ENCODE data around the gene OTULIN. TPM values are rescaled to one million over a fixed set of nuclear protein-coding genes. Genes with fewer than 3 reads are reported as not detected.

Gene OTULIN
- total RNA-seq, 1 donor from 2014 or later: 28.1 TPM

- Histone ChIP-seq H3K36me3 (ENCODE audit: insufficient read depth, low read length) (no peaks in the 10 kb centered on the region), H3K27ac (ENCODE audit: low read depth, low read length) (no peak overlapping the region), H3K79me2 (ENCODE audit: insufficient read depth, low read length) (no peaks in the 10 kb centered on the region), H3K9me3 (ENCODE audit: insufficient read depth, low read depth, low read length) (no peaks in the 10 kb centered on the region), H3K4me2 (ENCODE audit: low read length) (no peak overlapping the region), H2AFZ (ENCODE audit: low read depth, low read length) (no peak overlapping the region), H3K4me1 (ENCODE audit: insufficient read depth, low read length) (no peaks in the 10 kb centered on the region), H4K20me1 (ENCODE audit: insufficient read depth, low read length) (no peaks in the 10 kb centered on the region), H3K4me3 (ENCODE audit: insufficient read depth, low read depth, low read length) (no peak overlapping the region), H3K27me3 (ENCODE audit: insufficient read depth, low read length) (peaks cover 4% of the 10 kb centered on the region), H3K9ac (ENCODE audit: low read length) (no peak overlapping the region)
- H3K27ac Mint-ChIP-seq (ENCODE audit: unreplicated experiment): no peak overlapping the region
- FAIRE-seq (no peak), DNase-seq (ENCODE audit: low read depth) (no peak)
- H3K36me3 Mint-ChIP-seq (ENCODE audit: low read depth, unreplicated experiment): peaks cover 2% of the 10 kb centered on the region
- H3K9me3 Mint-ChIP-seq (ENCODE audit: unreplicated experiment): no peaks in the 10 kb centered on the region
- no peak overlapping the region for H3K4me3 Mint-ChIP-seq (ENCODE audit: unreplicated experiment)
- peaks cover 4% of the 10 kb centered on the region for H3K4me1 Mint-ChIP-seq (ENCODE audit: low read depth, unreplicated experiment)
- TF ChIP-seq CTCF (IDR thresholded peaks at IDR 0.05; ENCODE audit: insufficient read depth, low read depth, low read length): no peak
- no peak for TF ChIP-seq EZH2 (IDR thresholded peaks at IDR 0.05; ENCODE audit: insufficient read depth, low read length)
- H3K27me3 Mint-ChIP-seq (ENCODE audit: low read depth, unreplicated experiment): peaks cover 9% of the 10 kb centered on the region
Measured at GRCh38 chr5:14644623-14645237, 19.8 kb upstream of the OTULIN start.

GRCh38 chr5:14650052-14650451, 14.5 kb upstream of the OTULIN start:
- Histone ChIP-seq H3K9me3 (ENCODE audit: insufficient read depth, low read depth, low read length) (no peaks in the 10 kb centered on the region), H3K27ac (ENCODE audit: low read depth, low read length) (no peak overlapping the region), H3K4me1 (ENCODE audit: insufficient read depth, low read length) (no peaks in the 10 kb centered on the region), H3K9ac (ENCODE audit: low read length) (no peak overlapping the region), H2AFZ (ENCODE audit: low read depth, low read length) (no peak overlapping the region), H3K27me3 (ENCODE audit: insufficient read depth, low read length) (peaks cover 6% of the 10 kb centered on the region), H3K4me2 (ENCODE audit: low read length) (no peak overlapping the region), H4K20me1 (ENCODE audit: insufficient read depth, low read length) (no peaks in the 10 kb centered on the region), H3K36me3 (ENCODE audit: insufficient read depth, low read length) (no peaks in the 10 kb centered on the region), H3K4me3 (ENCODE audit: insufficient read depth, low read depth, low read length) (no peak overlapping the region), H3K79me2 (ENCODE audit: insufficient read depth, low read length) (no peaks in the 10 kb centered on the region)
- DNase-seq (ENCODE audit: low read depth) (no peak), FAIRE-seq (no peak)
- H3K27me3 Mint-ChIP-seq (ENCODE audit: low read depth, unreplicated experiment): peaks cover 18% of the 10 kb centered on the region
- no peaks in the 10 kb centered on the region for H3K36me3 Mint-ChIP-seq (ENCODE audit: low read depth, unreplicated experiment)
- H3K4me3 Mint-ChIP-seq (ENCODE audit: unreplicated experiment): no peak overlapping the region
- TF ChIP-seq CTCF (IDR thresholded peaks at IDR 0.05; ENCODE audit: insufficient read depth, low read depth, low read length): no peak
- no peak for TF ChIP-seq EZH2 (IDR thresholded peaks at IDR 0.05; ENCODE audit: insufficient read depth, low read length)
- peaks cover 4% of the 10 kb centered on the region for H3K4me1 Mint-ChIP-seq (ENCODE audit: low read depth, unreplicated experiment)
- H3K27ac Mint-ChIP-seq (ENCODE audit: unreplicated experiment): no peak overlapping the region
- no peaks in the 10 kb centered on the region for H3K9me3 Mint-ChIP-seq (ENCODE audit: unreplicated experiment)

- Mint-ChIP-seq H3K27ac (ENCODE audit: unreplicated experiment) (no peak overlapping the region), H3K4me3 (ENCODE audit: unreplicated experiment) (no peak overlapping the region), H3K9me3 (ENCODE audit: unreplicated experiment) (no peaks in the 10 kb centered on the region), H3K4me1 (ENCODE audit: low read depth, unreplicated experiment) (no peaks in the 10 kb centered on the region), H3K36me3 (ENCODE audit: low read depth, unreplicated experiment) (no peaks in the 10 kb centered on the region), H3K27me3 (ENCODE audit: low read depth, unreplicated experiment) (peaks cover 11% of the 10 kb centered on the region)
- Histone ChIP-seq H2AFZ (ENCODE audit: low read depth, low read length) (no peak overlapping the region), H3K36me3 (ENCODE audit: insufficient read depth, low read length) (no peaks in the 10 kb centered on the region), H3K79me2 (ENCODE audit: insufficient read depth, low read length) (no peaks in the 10 kb centered on the region), H3K4me1 (ENCODE audit: insufficient read depth, low read length) (peaks cover 4% of the 10 kb centered on the region), H3K9ac (ENCODE audit: low read length) (no peak overlapping the region), H3K4me3 (ENCODE audit: insufficient read depth, low read depth, low read length) (no peak overlapping the region), H3K9me3 (ENCODE audit: insufficient read depth, low read depth, low read length) (no peaks in the 10 kb centered on the region), H3K4me2 (ENCODE audit: low read length) (no peak overlapping the region), H3K27ac (ENCODE audit: low read depth, low read length) (no peak overlapping the region), H4K20me1 (ENCODE audit: insufficient read depth, low read length) (no peaks in the 10 kb centered on the region), H3K27me3 (ENCODE audit: insufficient read depth, low read length) (peaks cover 8% of the 10 kb centered on the region)
- no peak for TF ChIP-seq CTCF (IDR thresholded peaks at IDR 0.05; ENCODE audit: insufficient read depth, low read depth, low read length)
- TF ChIP-seq EZH2 (IDR thresholded peaks at IDR 0.05; ENCODE audit: insufficient read depth, low read length): no peak
- DNase-seq (ENCODE audit: low read depth) (no peak), FAIRE-seq (no peak)
Measured at GRCh38 chr5:14655146-14655741, 9.3 kb upstream of the OTULIN start.

Data from astrocyte (in vitro differentiated cells and primary cell).